ENCODE data around the gene HIBADH.

DNA sequence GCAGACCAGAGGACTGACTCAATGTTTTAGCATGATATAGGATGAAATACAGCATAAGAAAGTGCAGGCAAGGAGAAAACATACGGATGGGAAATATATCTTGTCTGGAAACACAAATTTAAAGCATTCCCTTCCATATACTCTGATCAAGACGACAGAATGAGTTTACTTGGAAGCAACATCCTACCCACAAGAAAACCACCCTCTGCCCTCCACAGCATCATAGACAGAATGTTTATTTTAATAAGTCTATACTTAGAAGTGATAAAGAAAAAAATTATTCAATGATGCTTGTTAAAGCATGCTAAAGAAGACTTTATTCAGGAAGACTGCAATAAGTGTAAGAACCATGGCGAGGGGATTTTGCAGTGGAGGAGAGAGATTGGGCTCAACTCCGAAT lies 32.4 kb upstream of the HIBADH start:
- TF ChIP-seq, protein P1, sequence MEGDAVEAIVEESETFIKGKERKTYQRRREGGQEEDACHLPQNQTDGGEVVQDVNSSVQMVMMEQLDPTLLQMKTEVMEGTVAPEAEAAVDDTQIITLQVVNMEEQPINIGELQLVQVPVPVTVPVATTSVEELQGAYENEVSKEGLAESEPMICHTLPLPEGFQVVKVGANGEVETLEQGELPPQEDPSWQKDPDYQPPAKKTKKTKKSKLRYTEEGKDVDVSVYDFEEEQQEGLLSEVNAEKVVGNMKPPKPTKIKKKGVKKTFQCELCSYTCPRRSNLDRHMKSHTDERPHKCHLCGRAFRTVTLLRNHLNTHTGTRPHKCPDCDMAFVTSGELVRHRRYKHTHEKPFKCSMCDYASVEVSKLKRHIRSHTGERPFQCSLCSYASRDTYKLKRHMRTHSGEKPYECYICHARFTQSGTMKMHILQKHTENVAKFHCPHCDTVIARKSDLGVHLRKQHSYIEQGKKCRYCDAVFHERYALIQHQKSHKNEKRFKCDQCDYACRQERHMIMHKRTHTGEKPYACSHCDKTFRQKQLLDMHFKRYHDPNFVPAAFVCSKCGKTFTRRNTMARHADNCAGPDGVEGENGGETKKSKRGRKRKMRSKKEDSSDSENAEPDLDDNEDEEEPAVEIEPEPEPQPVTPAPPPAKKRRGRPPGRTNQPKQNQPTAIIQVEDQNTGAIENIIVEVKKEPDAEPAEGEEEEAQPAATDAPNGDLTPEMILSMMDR (IDR thresholded peaks at IDR 0.05) = no peak
- no peak for TF ChIP-seq POLR2A (IDR thresholded peaks at IDR 0.05)
